Measurements from ENCODE around the gene SPATC1L. TPM values are rescaled to one million over a fixed set of nuclear protein-coding genes. Genes with fewer than 3 reads are reported as not detected.
"Not testable (repeated sequence)": the region's sequence is repeated elsewhere in the genome, so short reads cannot be mapped to it uniquely, and the experiment has no call there.

The SPATC1L gene
- total RNA-seq, 2 donors from 2014 or later, result 6.2 to 6.9 TPM

- no peak for TF ChIP-seq CTCF (IDR thresholded peaks at IDR 0.05)
- H3K27ac ChIP-seq, result no peak overlapping the region
- no peaks in the 10 kb centered on the region for H3K36me3 ChIP-seq
- no peaks in the 10 kb centered on the region for H3K27me3 ChIP-seq
- no peak overlapping the region for H3K4me3 ChIP-seq
- no peaks in the 10 kb centered on the region for H3K4me1 ChIP-seq
- H3K9ac ChIP-seq (ENCODE audit: low read depth in 2 of 2, low read length in 2 of 2), result no peak overlapping the region
- no peaks in the 10 kb centered on the region for H3K9me3 ChIP-seq
- no peak for DNase-seq
- intact Hi-C loops (cut with DNase I), result no loop called here
These were observed 10.7 kb downstream of the SPATC1L start for GRCh38 chr21:46173573-46173972.

- H3K27ac ChIP-seq, result no peak overlapping the region
- no peaks in the 10 kb centered on the region for H3K36me3 ChIP-seq
- no peaks in the 10 kb centered on the region for H3K9me3 ChIP-seq
- TF ChIP-seq CTCF (IDR thresholded peaks at IDR 0.05), result no peak
- no peak overlapping the region for H3K9ac ChIP-seq (ENCODE audit: low read depth in 2 of 2, low read length in 2 of 2)
- H3K4me3 ChIP-seq, result no peak overlapping the region
- no peaks in the 10 kb centered on the region for H3K27me3 ChIP-seq
- peak; percentile 12 for DNase-seq
- no peaks in the 10 kb centered on the region for H3K4me1 ChIP-seq
- intact Hi-C loops (cut with DNase I), result no loop called here
These were observed 11.3 kb downstream of the SPATC1L start for GRCh38 chr21:46172863-46173528.

- DNase-seq, result peak; percentile 12
- H3K27me3 ChIP-seq, result no peaks in the 10 kb centered on the region
- H3K4me1 ChIP-seq, result no peaks in the 10 kb centered on the region
- H3K9ac ChIP-seq (ENCODE audit: low read depth in 2 of 2, low read length in 2 of 2), result no peak overlapping the region
- no peaks in the 10 kb centered on the region for H3K9me3 ChIP-seq
- no peak for TF ChIP-seq CTCF (IDR thresholded peaks at IDR 0.05)
- intact Hi-C loops (cut with DNase I), result no loop called here
- H3K4me3 ChIP-seq, result no peak overlapping the region
- no peaks in the 10 kb centered on the region for H3K36me3 ChIP-seq
- H3K27ac ChIP-seq, result no peak overlapping the region
These were observed 12.0 kb downstream of the SPATC1L start for GRCh38 chr21:46171996-46172862.

GRCh38 chr21:46171585-46171984, 12.7 kb downstream of the SPATC1L start:
- Histone ChIP-seq H3K9ac (ENCODE audit: low read depth in 2 of 2, low read length in 2 of 2) (no peak overlapping the region), H3K27me3 (no peaks in the 10 kb centered on the region), H3K4me1 (no peaks in the 10 kb centered on the region), H3K9me3 (no peaks in the 10 kb centered on the region), H3K36me3 (no peaks in the 10 kb centered on the region), H3K4me3 (no peak overlapping the region), H3K27ac (no peak overlapping the region)
- intact Hi-C loops (cut with DNase I), result no loop called here
- TF ChIP-seq CTCF (IDR thresholded peaks at IDR 0.05), result no peak
- DNase-seq, result no peak

- H3K4me1 ChIP-seq; H3K27ac ChIP-seq; DNase-seq; H3K9me3 ChIP-seq; H3K27me3 ChIP-seq; H3K9ac ChIP-seq (ENCODE audit: low read depth in 2 of 2, low read length in 2 of 2); intact Hi-C loops (cut with DNase I); H3K36me3 ChIP-seq; H3K4me3 ChIP-seq: not testable (repeated sequence)
These were observed 13.6 kb downstream of the SPATC1L start for GRCh38 chr21:46170436-46171193.
